GM12878 (cell line): ENCODE results near the gene TASOR2. TPM values are rescaled to one million over a fixed set of nuclear protein-coding genes. Genes with fewer than 3 reads are reported as not detected.

Experiments used
- ATAC-seq: fragments of 200-7000 bp; cut with Tn5 transposase; 3 replicates; pipeline ENCODE4 v1.9.1; 2020; ENCODE audit warnings: mild to moderate bottlenecking, moderate library complexity
- BruUV-seq: library from RNA; stranded (reverse); fragments of 400-500 nt; replicated peaks from 2 replicates; lab custom pipeline; 2021; lab: Mats Ljungman, UMichigan
- CTCF ChIA-PET: fragments of 300-600 bp; sonication (Branson Sonifier 250); formaldehyde crosslinking; extraction: SDS; loops from one replicate; lab custom pipeline; 2021; ENCODE audit warnings: inconsistent platforms; lab: Yijun Ruan, JAX
- POLR2A ChIA-PET: fragments of 350-600 bp; formaldehyde crosslinking; extraction: SDS; loops from one replicate; lab custom pipeline; 2021; ENCODE audit warnings: inconsistent platforms; lab: Charles Lee
- RAD21 ChIA-PET: fragments of 300-600 bp; sonication (Branson Sonifier 250); formaldehyde crosslinking; loops from one replicate; lab custom pipeline; 2023; ENCODE audit warnings: antibody characterized with exemption; ENCODE audit not compliant: unreplicated experiment; lab: Charles Lee
- SMC1A ChIA-PET: fragments of 300-600 bp; sonication (Branson Sonifier 250); formaldehyde crosslinking; loops from one replicate; lab custom pipeline; 2023; ENCODE audit not compliant: unreplicated experiment, uncharacterized antibody; lab: Charles Lee
- DNase-seq: peaks from one replicate; pipeline ENCODE4 v3.0.0-alpha.2; 2011; ENCODE audit warnings: low read depth, low spot score
- FAIRE-seq: peaks from 3 replicates; lab custom pipeline; 2011; peaks lifted over from hg19 to GRCh38; lab: Jason Lieb, UNC
- H2AFZ ChIP-seq: 2 replicates; pipeline ENCODE4 v1.6.0; 2011; ENCODE audit warnings: low read depth, low read length, control low read depth; ENCODE audit not compliant: control insufficient read depth
- H3K27ac ChIP-seq: 2 replicates; pipeline ENCODE4 v1.5.1; 2011; ENCODE audit warnings: control low read depth; ENCODE audit not compliant: control insufficient read depth, insufficient read depth
- H3K27me3 ChIP-seq, 2 experiments: replicated peaks in 1 of 2; 2 replicates each; pipeline versions ENCODE4 v1.6.0 to v1.6.1; 2011; ENCODE audit warnings: low read length in 1 of 2; ENCODE audit not compliant: control insufficient read depth in 2 of 2, insufficient read depth in 2 of 2
- H3K36me3 ChIP-seq, 2 experiments: 2 replicates each; pipeline ENCODE4 v1.5.1; 2011; ENCODE audit warnings: low read length in 1 of 2; ENCODE audit not compliant: control insufficient read depth in 2 of 2, insufficient read depth in 2 of 2
- H3K4me1 ChIP-seq: 2 replicates; pipeline ENCODE4 v1.6.1; 2011; ENCODE audit warnings: mild to moderate bottlenecking, low read length, moderate library complexity, mixed read lengths; ENCODE audit not compliant: control insufficient read depth, insufficient read depth
- H3K4me2 ChIP-seq: 2 replicates; pipeline ENCODE4 v1.6.0; 2011; ENCODE audit warnings: control low read depth; ENCODE audit not compliant: control insufficient read depth, insufficient read depth
- H3K4me3 ChIP-seq: fragments of 200-600 bp; sonication (generic); 2 replicates; pipeline ENCODE4 v1.5.1; 2016
- H3K79me2 ChIP-seq: 2 replicates; pipeline ENCODE4 v1.6.0; 2011; ENCODE audit warnings: low read length; ENCODE audit not compliant: control insufficient read depth, insufficient read depth
- H3K9ac ChIP-seq: 2 replicates; pipeline ENCODE4 v1.8.0; 2011; ENCODE audit warnings: low read length, control low read depth, mixed read lengths; ENCODE audit not compliant: control insufficient read depth, insufficient read depth
- H3K9me3 ChIP-seq: replicated peaks from 3 replicates; pipeline ENCODE4 v1.5.1; 2011; ENCODE audit warnings: mild to moderate bottlenecking, low read length; ENCODE audit not compliant: control insufficient read depth, insufficient read depth
- H4K20me1 ChIP-seq: 2 replicates; pipeline ENCODE4 v1.6.0; 2011; ENCODE audit not compliant: control insufficient read depth, insufficient read depth
- BACH1 ChIP-seq: fragments of 450-650 bp; IDR thresholded peaks from 2 replicates; pipeline ENCODE4 v1.6.1; 2017; ENCODE audit warnings: mild to moderate bottlenecking, borderline replicate concordance
- EED ChIP-seq: sonication (generic); IDR thresholded peaks from 2 replicates; pipeline ENCODE4 v1.6.1; 2016; ENCODE audit warnings: antibody characterized with exemption, low read depth
- EZH2 ChIP-seq: IDR thresholded peaks from 2 replicates; pipeline ENCODE4 v1.6.1; 2012; ENCODE audit warnings: low read depth, mild to moderate bottlenecking, control low read depth, inconsistent platforms, low read length, borderline replicate concordance; ENCODE audit not compliant: control insufficient read depth
- NFIC ChIP-seq: IDR thresholded peaks from 2 replicates; pipeline ENCODE4 v1.6.1; 2012; ENCODE audit warnings: low read depth, mild to moderate bottlenecking, inconsistent platforms, low read length, moderate library complexity
- NFYA ChIP-seq: IDR thresholded peaks from 2 replicates; pipeline ENCODE4 v1.6.1; 2011; ENCODE audit warnings: low read depth, mild to moderate bottlenecking, low read length, improper control_type of control experiment, borderline replicate concordance
- NR2C2 ChIP-seq: IDR thresholded peaks from 2 replicates; pipeline ENCODE4 v1.6.1; 2011; ENCODE audit warnings: borderline replicate concordance, low read depth; ENCODE audit not compliant: control insufficient read depth, insufficient read length
- RAD51 ChIP-seq: fragments of 450-650 bp; IDR thresholded peaks from 2 replicates; pipeline ENCODE4 v1.6.1; 2016; ENCODE audit warnings: moderate library complexity, mild to moderate bottlenecking, inconsistent platforms
- RELB ChIP-seq: fragments of 450-650 bp; IDR thresholded peaks from 2 replicates; pipeline ENCODE4 v1.6.1; 2017; ENCODE audit warnings: low read depth, mild to moderate bottlenecking, moderate library complexity
- SKIL ChIP-seq: fragments of 450-650 bp; IDR thresholded peaks from 2 replicates; pipeline ENCODE4 v1.6.1; 2017; ENCODE audit warnings: mild to moderate bottlenecking, low read depth, inconsistent platforms; ENCODE audit not compliant: poor library complexity, severe bottlenecking
- TCF7 ChIP-seq: IDR thresholded peaks from 2 replicates; pipeline ENCODE4 v1.6.1; 2014; ENCODE audit warnings: antibody characterized with exemption, borderline replicate concordance
- ZNF622 ChIP-seq: fragments of 450-650 bp; IDR thresholded peaks from 2 replicates; pipeline ENCODE4 v1.6.1; 2017; ENCODE audit warnings: mild to moderate bottlenecking, inconsistent platforms
- WGBS: methylation state at CpG from one replicate; pipeline ENCODE4 v1.1.6; 2016; ENCODE audit warnings: low lambda C conversion rate; ENCODE audit not compliant: insufficient replicate concordance, insufficient coverage; ENCODE audit errors: missing lambda C conversion rate; 5-methylcytosine and 5-hydroxymethylcytosine counted together
- in situ Hi-C: fragments of 300-500 bp; cut with MboI; formaldehyde crosslinking; loops from 9 replicates; pipeline ENCODE4 v1.14.3; 2018; ENCODE audit warnings: mixed read lengths
- intact Hi-C: fragments of 100-400 bp; cut with micrococcal nuclease; formaldehyde crosslinking; loops from one replicate; pipeline ENCODE4 v1.14.2; 2022; ENCODE audit not compliant: unreplicated experiment
- polyA plus RNA-seq, 11 experiments: library from polyadenylated mRNA; depleted of rRNA in 4 of 11; unstranded in 6 of 11; stranded (reverse) in 5 of 11; fragments of >200 nt; fragmentation: Nextera tagmentation in 4 of 11; fragmentation: Illumina TruSeq in 1 of 11; extraction: Ambion mirVana in 4 of 11; extraction: Trizol in 1 of 11; gene quantifications; 1 replicate in 1 of 11; 2 replicates in 10 of 11; pipeline versions ENCODE4 v1.2.1 to v1.2.3, GENCODE V29; 2011 to 2016; ENCODE audit warnings: inconsistent platforms in 2 of 11, missing spikeins in 2 of 11, low read depth in 1 of 11
- total RNA-seq, 4 experiments: library from RNA; depleted of rRNA in 3 of 4; stranded (reverse); fragments of >200 nt in 3 of 4; fragmentation: Illumina TruSeq in 1 of 4; extraction: Trizol in 1 of 4; gene quantifications; 2 replicates each; pipeline versions ENCODE4 v1.2.1 to v1.2.3, GENCODE V29; 2013 to 2021

TASOR2 gene
- total and polyA plus RNA-seq, 10 of the 15 experiments (the other 5 are each of a cell fraction or from before 2014, with no cell fraction given): 8.2 to 54.7 (median 31.0) TPM

GRCh38 chr10:5645944-5646617 lies 38.6 kb upstream of the TASOR2 start:
- ATAC-seq (no peak), DNase-seq (no peak), FAIRE-seq (no peak)
- in situ Hi-C loops: no loop called here
- Histone ChIP-seq H2AFZ (peak overlapping the region; percentile 57), H3K4me2 (no peak overlapping the region), H4K20me1 (no peaks in the 10 kb centered on the region), H3K36me3 (no peaks in the 10 kb centered on the region), H3K4me1 (peaks cover 10% of the 10 kb centered on the region), H3K27ac (no peak overlapping the region), H3K9ac (no peak overlapping the region), H3K27me3 (no peaks in the 10 kb centered on the region), H3K79me2 (no peaks in the 10 kb centered on the region), H3K4me3 (no peak overlapping the region), H3K9me3 (no peaks in the 10 kb centered on the region)
- ChIA-PET RAD21 (no interaction called here), POLR2A (no interaction called here), SMC1A (no interaction called here), CTCF (interaction anchor here (0.8 to 1.3 kb wide), 2 partner anchors 17 to 23 kb away, joined by 3 to 4 read pairs; no protein-coding TSS in a partner anchor)
- BruUV-seq: no TSS peak
- TF ChIP-seq BACH1: no peak
- no peak for TF ChIP-seq NFIC
- TF ChIP-seq EED: 0 out of 2 replicates have a peak, but pooled peaks have one; percentile 31
- intact Hi-C loops: no loop called here
- 32% methylated on average over 21 of the region's 21 CpGs for WGBS

GRCh38 chr10:5647507-5648240 lies 37.0 kb upstream of the TASOR2 start:
- DNase-seq (no peak), FAIRE-seq (no peak), ATAC-seq (no peak)
- no peaks in the 10 kb centered on the region for H4K20me1 ChIP-seq
- H3K4me3 ChIP-seq: no peak overlapping the region
- no peak overlapping the region for H2AFZ ChIP-seq
- peaks cover 10% of the 10 kb centered on the region for H3K4me1 ChIP-seq
- no peaks in the 10 kb centered on the region for H3K27me3 ChIP-seq
- ChIA-PET CTCF (interaction anchor here (1.3 kb wide), 1 partner anchor 25 kb away, joined by 3 read pairs; no protein-coding TSS in a partner anchor), RAD21 (no interaction called here), POLR2A (no interaction called here), SMC1A (no interaction called here)
- WGBS: 60% methylated on average over 11 of the region's 11 CpGs
- no peaks in the 10 kb centered on the region for H3K36me3 ChIP-seq
- H3K27ac ChIP-seq: no peak overlapping the region
- intact Hi-C loops (no loop called here), in situ Hi-C loops (no loop called here)
- no peaks in the 10 kb centered on the region for H3K9me3 ChIP-seq
- no peak overlapping the region for H3K9ac ChIP-seq
- no peak overlapping the region for H3K4me2 ChIP-seq
- no TSS peak for BruUV-seq
- no peaks in the 10 kb centered on the region for H3K79me2 ChIP-seq
- TF ChIP-seq RAD51 (no peak), RELB (no peak), TCF7 (no peak), EZH2 (no peak), NR2C2 (no peak), SKIL (no peak), ZNF622 (no peak), NFYA (no peak), BACH1 (no peak)
